Measurements from ENCODE around the gene SNTG2. TPM values are rescaled to one million over a fixed set of nuclear protein-coding genes. Genes with fewer than 3 reads are reported as not detected.

The SNTG2 gene
- polyA plus RNA-seq, 2 donors: 0.26 to 0.33 TPM

DNA sequence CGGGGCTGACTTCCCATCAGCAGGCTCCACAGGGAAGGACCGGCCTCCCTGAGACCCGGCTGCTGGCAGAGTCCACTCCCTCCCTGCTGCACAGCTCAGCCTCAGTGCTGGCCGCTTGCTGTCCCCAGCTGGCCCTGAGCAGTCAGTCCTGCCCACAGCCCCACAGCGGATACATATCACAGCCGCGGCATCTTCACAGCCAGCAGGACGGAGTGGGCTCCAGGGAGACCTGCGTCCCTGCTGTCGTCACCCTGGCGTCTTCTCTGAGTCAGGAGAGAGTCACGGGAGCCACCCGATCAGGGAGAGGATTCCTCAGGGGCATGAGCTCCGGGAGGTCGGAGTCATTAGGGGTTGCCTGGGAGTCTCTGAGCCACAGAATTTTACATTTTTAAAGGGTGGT, 13.1 kb upstream of the SNTG2 start:
- H3K27me3 ChIP-seq (ENCODE audit: control insufficient read depth in 1 of 2, insufficient read depth in 2 of 2, low read length in 2 of 2): no peaks in the 10 kb centered on the region
- no peak overlapping the region for H3K27ac ChIP-seq (ENCODE audit: low read depth in 2 of 2, low read length in 1 of 2)
- no peaks in the 10 kb centered on the region for H3K36me3 ChIP-seq (ENCODE audit: control insufficient read depth in 2 of 2, insufficient read depth in 2 of 2, low read length in 1 of 2)
- 87 to 88% methylated on average over 15 of the region's 15 CpGs for WGBS, 2 donors
- no peaks in the 10 kb centered on the region for H3K4me1 ChIP-seq (ENCODE audit: control insufficient read depth in 2 of 2, insufficient read depth in 2 of 2, low read length in 1 of 2)
- no peak overlapping the region for H3K4me3 ChIP-seq (ENCODE audit: low read depth in 1 of 2, low read length in 2 of 2)
- H3K9me3 ChIP-seq (ENCODE audit: control insufficient read depth in 2 of 2, insufficient read depth in 1 of 2, low read depth in 1 of 2, low read length in 1 of 2): no peaks in the 10 kb centered on the region

DNA sequence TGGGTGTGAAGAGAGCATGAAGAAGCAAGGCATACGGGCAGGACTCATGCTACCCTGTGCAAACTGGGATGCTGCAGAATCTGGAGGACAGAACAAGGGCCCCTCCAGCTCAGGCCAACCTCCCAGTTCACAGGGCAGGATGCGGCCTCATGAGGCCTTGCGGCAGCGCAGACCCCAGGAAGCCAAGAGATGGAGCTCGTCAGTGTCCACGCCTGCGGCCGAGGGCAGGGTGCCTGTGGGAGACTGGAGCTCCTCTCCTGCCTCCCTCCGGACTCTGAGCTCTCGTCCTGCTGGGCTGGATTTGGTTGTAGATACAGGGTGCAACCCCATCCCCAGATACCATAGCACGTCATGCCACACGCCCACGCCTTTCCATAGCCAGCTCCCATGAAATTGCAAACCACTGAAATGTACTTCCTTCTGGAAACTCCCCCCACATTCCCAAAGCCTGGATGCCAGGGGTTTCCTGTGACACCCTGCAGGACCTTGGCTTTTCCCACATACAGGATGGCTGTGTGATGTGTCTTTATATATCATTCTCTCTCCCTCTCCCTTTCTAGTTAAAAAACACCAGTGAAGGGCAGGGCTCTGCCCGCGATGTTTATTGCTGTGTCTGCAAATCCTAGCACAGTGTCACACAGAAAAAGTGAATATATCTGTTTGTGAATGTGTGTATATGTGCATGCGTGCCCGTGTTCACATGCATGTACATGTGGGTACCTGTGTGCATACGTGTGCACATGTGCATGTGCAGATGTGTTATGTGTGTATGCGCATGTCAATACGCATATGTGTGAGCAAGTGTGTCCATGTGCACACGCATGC, 12.3 kb upstream of the SNTG2 start:
- 88% methylated on average over 21 of the region's 21 CpGs for WGBS, 2 donors

DNA sequence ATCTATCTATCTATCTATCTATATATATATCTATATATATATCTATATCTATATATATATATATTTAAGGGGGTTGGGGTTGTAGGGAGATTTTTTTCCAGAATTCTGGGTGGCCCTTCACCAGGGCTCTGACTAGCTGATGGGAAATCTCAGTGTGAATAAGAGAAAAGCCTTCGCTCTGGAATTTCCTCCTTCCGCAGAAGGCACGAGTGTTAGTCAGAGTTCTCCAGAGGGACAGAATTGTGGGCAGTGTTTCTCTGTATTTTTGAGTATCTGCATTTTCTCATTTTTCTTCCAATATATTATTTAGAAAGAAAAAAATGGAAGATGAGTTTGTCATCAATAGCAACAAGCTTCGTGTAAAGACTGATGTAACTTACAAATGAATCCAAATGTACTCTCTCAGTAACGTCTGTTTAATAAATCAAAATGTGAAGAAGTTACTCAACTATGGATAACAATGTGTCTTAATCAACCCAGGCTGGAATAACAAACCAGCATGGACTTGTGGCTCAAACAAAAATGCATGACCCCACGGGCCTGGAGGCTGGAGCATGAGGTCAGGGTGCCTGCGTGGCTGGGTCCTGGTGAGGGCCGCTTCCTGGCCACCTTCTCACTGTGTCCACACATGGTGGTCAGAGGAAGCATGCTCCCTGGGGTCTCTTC, 10.6 kb upstream of the SNTG2 start:
- H3K9me3 ChIP-seq (ENCODE audit: control insufficient read depth in 2 of 2, insufficient read depth in 1 of 2, low read depth in 1 of 2, low read length in 1 of 2): no peaks in the 10 kb centered on the region
- H3K4me3 ChIP-seq (ENCODE audit: low read depth in 1 of 2, low read length in 2 of 2): no peak overlapping the region
- WGBS, 2 donors: 69 to 76% methylated on average over 8 of the region's 8 CpGs
- H3K4me1 ChIP-seq (ENCODE audit: control insufficient read depth in 2 of 2, insufficient read depth in 2 of 2, low read length in 1 of 2): no peaks in the 10 kb centered on the region
- no peaks in the 10 kb centered on the region for H3K27me3 ChIP-seq (ENCODE audit: control insufficient read depth in 1 of 2, insufficient read depth in 2 of 2, low read length in 2 of 2)
- H3K27ac ChIP-seq (ENCODE audit: low read depth in 2 of 2, low read length in 1 of 2): no peak overlapping the region
- H3K36me3 ChIP-seq (ENCODE audit: control insufficient read depth in 2 of 2, insufficient read depth in 2 of 2, low read length in 1 of 2): no peaks in the 10 kb centered on the region

More for the DNA sequence above, 12.3 kb upstream of the SNTG2 start:
- H3K36me3 ChIP-seq (ENCODE audit: control insufficient read depth in 2 of 2, insufficient read depth in 2 of 2, low read length in 1 of 2): no peaks in the 10 kb centered on the region
- H3K27ac ChIP-seq (ENCODE audit: low read depth in 2 of 2, low read length in 1 of 2): no peak overlapping the region
- no peak overlapping the region for H3K4me3 ChIP-seq (ENCODE audit: low read depth in 1 of 2, low read length in 2 of 2)
- no peaks in the 10 kb centered on the region for H3K27me3 ChIP-seq (ENCODE audit: control insufficient read depth in 1 of 2, insufficient read depth in 2 of 2, low read length in 2 of 2)
- no peaks in the 10 kb centered on the region for H3K4me1 ChIP-seq (ENCODE audit: control insufficient read depth in 2 of 2, insufficient read depth in 2 of 2, low read length in 1 of 2)
- H3K9me3 ChIP-seq (ENCODE audit: control insufficient read depth in 2 of 2, insufficient read depth in 1 of 2, low read depth in 1 of 2, low read length in 1 of 2): no peaks in the 10 kb centered on the region

DNA sequence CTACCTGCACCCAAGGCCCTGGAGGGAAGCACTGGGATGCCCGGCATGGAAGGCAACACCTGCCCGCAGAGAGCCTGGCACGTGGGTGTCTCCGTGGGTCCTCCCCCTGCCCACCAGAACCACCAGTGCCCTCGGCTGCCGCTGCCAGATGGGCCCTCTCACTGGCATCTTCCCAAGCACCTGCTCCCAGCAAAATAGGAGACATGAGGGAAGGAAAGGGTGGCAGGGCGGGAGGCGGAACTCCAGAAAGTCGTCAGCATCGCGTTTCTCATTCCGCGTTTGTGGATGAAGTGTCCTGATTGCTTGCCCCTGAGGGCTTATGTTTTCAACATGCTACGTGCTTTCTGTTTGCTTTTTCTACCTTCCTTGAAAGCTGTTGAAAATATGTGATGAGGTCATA, 8.8 kb upstream of the SNTG2 start:
- no peaks in the 10 kb centered on the region for H3K4me1 ChIP-seq (ENCODE audit: control insufficient read depth in 2 of 2, insufficient read depth in 2 of 2, low read length in 1 of 2)
- no peaks in the 10 kb centered on the region for H3K27me3 ChIP-seq (ENCODE audit: control insufficient read depth in 1 of 2, insufficient read depth in 2 of 2, low read length in 2 of 2)
- H3K36me3 ChIP-seq (ENCODE audit: control insufficient read depth in 2 of 2, insufficient read depth in 2 of 2, low read length in 1 of 2): no peaks in the 10 kb centered on the region
- 64 to 72% methylated on average over 14 of the region's 14 CpGs for WGBS, 2 donors
- H3K4me3 ChIP-seq (ENCODE audit: low read depth in 1 of 2, low read length in 2 of 2): no peak overlapping the region
- no peak overlapping the region for H3K27ac ChIP-seq (ENCODE audit: low read depth in 2 of 2, low read length in 1 of 2)
- no peaks in the 10 kb centered on the region for H3K9me3 ChIP-seq (ENCODE audit: control insufficient read depth in 2 of 2, insufficient read depth in 1 of 2, low read depth in 1 of 2, low read length in 1 of 2)

DNA sequence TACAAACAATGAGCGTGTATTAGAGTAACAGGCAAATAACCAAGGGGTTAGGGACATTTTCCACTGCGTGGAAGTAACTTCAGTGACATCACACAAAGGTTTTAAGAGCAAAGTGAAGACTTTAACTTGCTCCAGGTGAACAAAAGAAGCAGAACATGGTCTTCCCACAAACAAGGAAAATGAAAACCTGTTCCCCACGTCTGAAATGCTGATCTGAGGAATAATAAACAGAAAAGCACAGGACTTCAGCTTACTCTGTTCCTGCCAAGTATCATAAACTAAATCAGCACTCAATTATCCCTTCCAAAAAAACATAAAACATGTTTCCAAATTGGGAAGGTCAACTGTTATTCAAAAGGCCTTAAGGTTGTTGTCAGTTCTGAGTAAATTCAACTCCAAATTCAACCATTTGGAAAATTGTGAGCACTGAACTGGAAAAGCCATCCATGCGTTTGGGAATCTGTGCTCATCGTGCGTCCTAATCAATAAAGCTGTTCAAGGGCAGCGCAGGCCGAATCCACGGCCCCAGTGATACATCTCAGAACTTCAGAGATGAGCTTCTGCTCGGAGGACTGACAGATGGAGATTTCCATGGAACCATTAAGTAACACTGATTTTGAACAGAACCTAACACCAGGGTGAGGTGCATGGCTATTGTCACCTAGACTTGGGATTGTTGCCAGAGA, 7.7 kb upstream of the SNTG2 start:
- no peaks in the 10 kb centered on the region for H3K36me3 ChIP-seq (ENCODE audit: control insufficient read depth in 2 of 2, insufficient read depth in 2 of 2, low read length in 1 of 2)
- no peak overlapping the region for H3K27ac ChIP-seq (ENCODE audit: low read depth in 2 of 2, low read length in 1 of 2)
- H3K27me3 ChIP-seq (ENCODE audit: control insufficient read depth in 1 of 2, insufficient read depth in 2 of 2, low read length in 2 of 2): no peaks in the 10 kb centered on the region
- no peaks in the 10 kb centered on the region for H3K9me3 ChIP-seq (ENCODE audit: control insufficient read depth in 2 of 2, insufficient read depth in 1 of 2, low read depth in 1 of 2, low read length in 1 of 2)
- WGBS, 2 donors: 82 to 84% methylated on average over 10 of the region's 10 CpGs
- no peaks in the 10 kb centered on the region for H3K4me1 ChIP-seq (ENCODE audit: control insufficient read depth in 2 of 2, insufficient read depth in 2 of 2, low read length in 1 of 2)
- H3K4me3 ChIP-seq (ENCODE audit: low read depth in 1 of 2, low read length in 2 of 2): no peak overlapping the region

DNA sequence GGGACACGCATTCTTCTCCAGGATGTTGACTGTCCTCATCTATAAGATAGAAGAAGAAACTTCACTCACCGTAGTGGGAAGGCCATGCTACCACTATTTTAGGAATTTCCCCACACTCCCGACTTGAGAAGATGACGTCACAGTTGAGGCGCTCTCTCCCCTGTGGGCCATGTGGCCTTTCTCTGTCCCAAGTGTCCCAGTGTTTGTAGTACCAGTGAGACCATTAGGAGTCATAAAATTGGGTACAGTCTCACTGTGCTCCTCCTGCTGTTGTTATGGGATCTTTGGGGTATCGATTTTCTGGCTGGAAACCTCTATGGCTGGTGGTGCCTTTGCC, 7.2 kb upstream of the SNTG2 start:
- H3K4me1 ChIP-seq (ENCODE audit: control insufficient read depth in 2 of 2, insufficient read depth in 2 of 2, low read length in 1 of 2): no peaks in the 10 kb centered on the region
- WGBS, 2 donors: 92 to 93% methylated on average over 6 of the region's 6 CpGs
- no peak overlapping the region for H3K4me3 ChIP-seq (ENCODE audit: low read depth in 1 of 2, low read length in 2 of 2)
- no peaks in the 10 kb centered on the region for H3K36me3 ChIP-seq (ENCODE audit: control insufficient read depth in 2 of 2, insufficient read depth in 2 of 2, low read length in 1 of 2)
- no peak overlapping the region for H3K27ac ChIP-seq (ENCODE audit: low read depth in 2 of 2, low read length in 1 of 2)
- no peaks in the 10 kb centered on the region for H3K27me3 ChIP-seq (ENCODE audit: control insufficient read depth in 1 of 2, insufficient read depth in 2 of 2, low read length in 2 of 2)
- no peaks in the 10 kb centered on the region for H3K9me3 ChIP-seq (ENCODE audit: control insufficient read depth in 2 of 2, insufficient read depth in 1 of 2, low read depth in 1 of 2, low read length in 1 of 2)

DNA sequence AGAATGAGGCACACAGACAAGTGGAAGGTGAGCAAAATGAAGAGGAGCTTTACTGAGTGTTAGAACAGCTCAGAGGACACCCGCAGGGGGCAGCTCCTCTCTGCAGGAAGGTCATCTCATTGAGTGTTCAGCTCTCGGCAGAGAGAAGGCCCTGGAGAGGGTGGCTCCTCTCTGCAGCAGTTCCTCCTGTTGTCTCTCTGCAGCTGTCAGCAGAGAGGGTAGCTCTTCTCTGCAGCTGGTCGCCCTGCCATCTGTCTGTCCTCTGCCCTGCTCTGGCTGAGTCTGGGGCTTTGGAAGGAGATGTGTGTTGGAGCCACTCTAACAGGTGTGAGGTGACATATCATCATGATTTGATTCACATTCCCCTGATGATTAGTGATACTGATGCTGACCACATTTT, 6.8 kb upstream of the SNTG2 start:
- no peaks in the 10 kb centered on the region for H3K4me1 ChIP-seq (ENCODE audit: control insufficient read depth in 2 of 2, insufficient read depth in 2 of 2, low read length in 1 of 2)
- WGBS, 2 donors: 84 to 91% methylated on average over 3 of the region's 3 CpGs
- no peak overlapping the region for H3K4me3 ChIP-seq (ENCODE audit: low read depth in 1 of 2, low read length in 2 of 2)
- H3K27me3 ChIP-seq (ENCODE audit: control insufficient read depth in 1 of 2, insufficient read depth in 2 of 2, low read length in 2 of 2): no peaks in the 10 kb centered on the region
- H3K36me3 ChIP-seq (ENCODE audit: control insufficient read depth in 2 of 2, insufficient read depth in 2 of 2, low read length in 1 of 2): no peaks in the 10 kb centered on the region
- no peaks in the 10 kb centered on the region for H3K9me3 ChIP-seq (ENCODE audit: control insufficient read depth in 2 of 2, insufficient read depth in 1 of 2, low read depth in 1 of 2, low read length in 1 of 2)
- no peak overlapping the region for H3K27ac ChIP-seq (ENCODE audit: low read depth in 2 of 2, low read length in 1 of 2)

DNA sequence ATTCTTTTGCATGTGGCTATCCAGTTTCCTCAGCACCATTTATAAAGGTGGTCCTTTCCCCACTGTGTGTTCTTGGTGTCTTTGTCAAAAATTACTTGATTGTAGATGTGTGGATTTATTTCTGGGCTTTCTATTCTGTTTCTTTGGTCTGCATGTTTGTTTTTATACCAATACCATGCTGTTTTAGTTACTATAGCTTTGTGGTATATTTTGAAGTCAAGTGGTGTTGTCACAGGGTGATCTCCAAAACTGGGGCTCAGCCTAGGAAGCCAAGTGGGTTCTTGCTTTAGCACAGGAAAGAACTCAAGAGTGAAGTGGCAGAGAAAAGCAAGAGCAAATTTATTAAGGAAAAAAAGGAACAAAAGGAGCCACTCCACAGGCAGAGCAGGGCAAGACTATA, 6.0 kb upstream of the SNTG2 start:
- H3K4me3 ChIP-seq (ENCODE audit: low read depth in 1 of 2, low read length in 2 of 2): no peak overlapping the region
- no peaks in the 10 kb centered on the region for H3K9me3 ChIP-seq (ENCODE audit: control insufficient read depth in 2 of 2, insufficient read depth in 1 of 2, low read depth in 1 of 2, low read length in 1 of 2)
- no peaks in the 10 kb centered on the region for H3K4me1 ChIP-seq (ENCODE audit: control insufficient read depth in 2 of 2, insufficient read depth in 2 of 2, low read length in 1 of 2)
- H3K27me3 ChIP-seq (ENCODE audit: control insufficient read depth in 1 of 2, insufficient read depth in 2 of 2, low read length in 2 of 2): no peaks in the 10 kb centered on the region
- H3K27ac ChIP-seq (ENCODE audit: low read depth in 2 of 2, low read length in 1 of 2): no peak overlapping the region
- no peaks in the 10 kb centered on the region for H3K36me3 ChIP-seq (ENCODE audit: control insufficient read depth in 2 of 2, insufficient read depth in 2 of 2, low read length in 1 of 2)

DNA sequence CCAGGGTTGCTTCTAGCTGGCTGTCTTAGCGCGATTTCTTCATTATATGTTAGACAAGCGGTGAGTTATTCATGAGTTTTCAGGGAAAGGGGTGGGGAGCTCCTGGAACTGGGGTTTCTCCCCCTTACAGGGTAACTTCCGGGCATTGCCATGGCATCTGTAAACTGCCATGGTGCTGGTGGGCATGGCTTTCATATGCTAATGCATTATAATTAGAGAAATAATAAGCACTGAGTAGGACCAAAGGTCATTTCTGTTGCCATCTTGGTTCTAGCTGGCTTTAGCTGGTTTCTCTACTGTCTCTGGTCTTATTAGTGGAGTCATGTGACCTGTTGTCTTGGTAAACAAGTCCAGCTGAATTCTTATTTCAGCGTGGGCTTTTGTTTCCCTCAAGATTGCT, 5.5 kb upstream of the SNTG2 start:
- Histone ChIP-seq H3K27ac (ENCODE audit: low read depth in 2 of 2, low read length in 1 of 2) (no peak overlapping the region), H3K27me3 (ENCODE audit: control insufficient read depth in 1 of 2, insufficient read depth in 2 of 2, low read length in 2 of 2) (no peaks in the 10 kb centered on the region), H3K4me1 (ENCODE audit: control insufficient read depth in 2 of 2, insufficient read depth in 2 of 2, low read length in 1 of 2) (no peaks in the 10 kb centered on the region), H3K4me3 (ENCODE audit: low read depth in 1 of 2, low read length in 2 of 2) (no peak overlapping the region), H3K36me3 (ENCODE audit: control insufficient read depth in 2 of 2, insufficient read depth in 2 of 2, low read length in 1 of 2) (no peaks in the 10 kb centered on the region), H3K9me3 (ENCODE audit: control insufficient read depth in 2 of 2, insufficient read depth in 1 of 2, low read depth in 1 of 2, low read length in 1 of 2) (no peaks in the 10 kb centered on the region)
- WGBS, 2 donors: 86 to 88% methylated on average over 5 of the region's 5 CpGs
